RCC 7860 (cell line): ENCODE data around the gene GOLGA6D.
"Not testable (repeated sequence)": the region's sequence is repeated elsewhere in the genome, so short reads cannot be mapped to it uniquely, and the experiment has no call there.

Experiments used
- DNase-seq: peaks from one replicate; pipeline ENCODE4 v3.0.0-alpha.2; 2015; ENCODE audit warnings: low spot score
- FAIRE-seq: peaks from 2 replicates; lab custom pipeline; 2012; peaks lifted over from hg19 to GRCh38; lab: Jason Lieb, UNC

The GOLGA6D gene

GRCh38 chr15:75278497-75278896 lies 4.1 kb upstream of the GOLGA6D start:
- FAIRE-seq, DNase-seq: not testable (repeated sequence)

GRCh38 chr15:75284152-75284551 lies 1.5 kb downstream of the GOLGA6D start:
- FAIRE-seq, result peak; percentile 72
- DNase-seq, result not testable (repeated sequence)

- DNase-seq, FAIRE-seq: not testable (repeated sequence)
These were observed 11.0 kb downstream of the GOLGA6D start for GRCh38 chr15:75293660-75294059.

GRCh38 chr15:75298541-75299310 lies 16.1 kb downstream of the GOLGA6D start:
- FAIRE-seq, DNase-seq: not testable (repeated sequence)

- not testable (repeated sequence) for DNase-seq, FAIRE-seq
These were observed 16.7 kb downstream of the GOLGA6D start for GRCh38 chr15:75299311-75299688.

- FAIRE-seq, DNase-seq: not testable (repeated sequence)
These were observed 17.4 kb downstream of the GOLGA6D start for GRCh38 chr15:75300026-75300425.

- DNase-seq (no peak), FAIRE-seq (no peak)
These were observed 19.7 kb downstream of the GOLGA6D start for GRCh38 chr15:75302318-75302717.

- not testable (repeated sequence) for DNase-seq, FAIRE-seq
These were observed 20.1 kb downstream of the GOLGA6D start for GRCh38 chr15:75302753-75303152.

- DNase-seq (no peak), FAIRE-seq (no peak)
These were observed 23.6 kb downstream of the GOLGA6D start for GRCh38 chr15:75306188-75306587.

GRCh38 chr15:75307778-75308390 lies 25.2 kb downstream of the GOLGA6D start:
- FAIRE-seq, result no peak
- peak; percentile 7 for DNase-seq

GRCh38 chr15:75309711-75310110 lies 27.1 kb downstream of the GOLGA6D start:
- DNase-seq, result no peak
- FAIRE-seq, result no peak

GRCh38 chr15:75312548-75312947 lies 29.9 kb downstream of the GOLGA6D start:
- DNase-seq, result peak; percentile 35
- peak; percentile 86 for FAIRE-seq

- DNase-seq, result no peak
- no peak for FAIRE-seq
These were observed 30.6 kb downstream of the GOLGA6D start for GRCh38 chr15:75313116-75313845.

GRCh38 chr15:75314552-75315290 lies 32.1 kb downstream of the GOLGA6D start:
- FAIRE-seq (no peak), DNase-seq (no peak)

GRCh38 chr15:75319231-75319897 lies 36.7 kb downstream of the GOLGA6D start:
- not testable (repeated sequence) for DNase-seq, FAIRE-seq

- FAIRE-seq (no peak), DNase-seq (no peak)
These were observed 39.1 kb downstream of the GOLGA6D start for GRCh38 chr15:75321711-75322110.

GRCh38 chr15:75325922-75326321 lies 43.3 kb downstream of the GOLGA6D start:
- DNase-seq (no peak), FAIRE-seq (no peak)

GRCh38 chr15:75327005-75327404 lies 44.4 kb downstream of the GOLGA6D start:
- DNase-seq (no peak), FAIRE-seq (no peak)

GRCh38 chr15:75327491-75327890 lies 44.9 kb downstream of the GOLGA6D start:
- FAIRE-seq (no peak), DNase-seq (no peak)
